T-helper 17 cell (primary cell): ENCODE data around the gene MYBL2. TPM values are rescaled to one million over a fixed set of nuclear protein-coding genes. Genes with fewer than 3 reads are reported as not detected.
"Not testable (repeated sequence)": the region's sequence is repeated elsewhere in the genome, so short reads cannot be mapped to it uniquely, and the experiment has no call there.

Experiments
- ATAC-seq: fragments of 150-1000 bp; cut with Tn5 transposase; 2 replicates; pipeline ENCODE4 v1.10.0; 2021; ENCODE audit warnings: mild to moderate bottlenecking, moderate library complexity
- DNase-seq, 3 donors: peaks; one replicate each; pipeline versions ENCODE4 v3.0.0 to v3.0.0-alpha.2; 2020 to 2021
- H3K9me3 ChIP-seq: one replicate; pipeline ENCODE4 v1.7.0; 2013; ENCODE audit warnings: low read length, mild to moderate bottlenecking; ENCODE audit not compliant: control insufficient read depth, poor library complexity, severe bottlenecking
- H3K27ac Mint-ChIP-seq: one replicate; pipeline ENCODE4 v1.8.0; 2022; ENCODE audit warnings: mild to moderate bottlenecking, moderate library complexity, mixed read lengths
- H3K27me3 Mint-ChIP-seq: one replicate; pipeline ENCODE4 v1.8.0; 2022; ENCODE audit warnings: mixed read lengths
- H3K36me3 Mint-ChIP-seq: one replicate; pipeline ENCODE4 v1.8.0; 2022; ENCODE audit warnings: low read depth, mixed read lengths
- H3K4me1 Mint-ChIP-seq: one replicate; pipeline ENCODE4 v1.8.0; 2022; ENCODE audit warnings: mild to moderate bottlenecking, mixed read lengths
- H3K4me3 Mint-ChIP-seq: one replicate; pipeline ENCODE4 v1.8.0; 2022; ENCODE audit warnings: mild to moderate bottlenecking, moderate library complexity, mixed read lengths
- total RNA-seq, 4 donors: library from RNA in 2 of 4; stranded (reverse) in 2 of 4; gene quantifications; one replicate each; pipeline ENCODE4 v1.2.3 and lab custom pipeline; 2022 to 2026

Gene MYBL2
- total RNA-seq, 2 donors from 2014 or later: 0.44 to 1.6 TPM

DNA sequence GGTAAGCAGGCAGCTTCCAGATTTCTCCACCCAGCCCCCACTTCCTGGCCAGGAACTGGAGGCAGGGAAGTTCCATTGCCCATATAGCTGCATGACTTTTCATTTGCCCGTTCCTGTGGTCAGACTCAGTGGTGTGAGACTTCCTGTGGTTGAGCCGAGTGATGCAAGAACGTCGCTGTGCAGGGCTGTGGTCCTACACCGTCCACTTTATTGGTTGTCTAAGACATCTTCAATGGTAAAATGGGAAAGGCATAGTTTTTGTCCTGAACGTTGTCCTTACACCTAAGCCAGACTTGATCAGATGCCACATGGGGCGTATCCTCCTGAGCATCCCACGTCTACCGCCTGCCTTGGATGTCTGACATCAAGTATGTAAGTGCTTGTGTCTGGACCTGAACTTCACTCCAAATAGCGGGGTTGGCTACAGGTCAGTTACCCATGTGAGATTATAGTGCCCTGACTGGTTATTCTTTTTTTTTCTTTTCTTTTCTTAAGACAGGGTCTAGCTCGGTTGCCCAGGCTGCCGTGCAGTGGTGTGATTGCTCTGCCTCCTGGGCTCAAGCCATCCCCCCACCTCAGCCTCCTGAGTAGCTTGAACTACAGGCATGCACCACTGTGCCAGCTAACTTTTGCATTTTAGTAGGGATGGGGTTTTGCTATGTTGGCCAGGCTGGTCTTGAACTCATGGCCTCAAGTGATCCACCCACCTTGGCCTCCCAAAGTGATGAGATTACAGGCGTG lies 85.8 kb downstream of the MYBL2 start:
- peak; percentile 37 for ATAC-seq

DNA sequence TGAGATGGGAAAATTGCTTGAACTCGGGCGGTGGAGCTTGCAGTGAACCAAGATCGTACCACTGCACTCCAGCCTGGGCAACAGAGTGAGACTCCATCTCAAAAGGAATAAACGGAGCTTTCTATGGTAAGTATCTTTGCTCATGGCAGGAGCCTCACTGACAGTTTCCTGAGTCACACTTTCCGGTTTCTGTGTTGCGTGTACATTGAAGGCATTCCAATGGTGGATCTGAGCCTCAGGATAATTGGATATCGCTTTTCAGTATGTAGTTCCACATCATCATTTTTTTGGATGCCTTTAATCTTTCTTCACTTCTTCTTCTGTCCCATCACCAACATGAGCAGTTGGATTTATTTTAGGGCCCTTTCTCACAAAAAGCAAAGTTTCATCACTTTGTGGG lies 88.5 kb downstream of the MYBL2 start:
- Mint-ChIP-seq H3K4me3 (no peak overlapping the region), H3K36me3 (peaks cover 7% of the 10 kb centered on the region), H3K27ac (no peak overlapping the region), H3K4me1 (peaks cover 23% of the 10 kb centered on the region), H3K27me3 (peaks cover 24% of the 10 kb centered on the region)
- no peaks in the 10 kb centered on the region for H3K9me3 ChIP-seq
- ATAC-seq (no peak), DNase-seq (no peak)

More for the DNA sequence above, 85.8 kb downstream of the MYBL2 start:
- Mint-ChIP-seq H3K4me1 (peaks cover 23% of the 10 kb centered on the region), H3K27ac (peak overlapping the region; percentile 51), H3K4me3 (no peak overlapping the region), H3K27me3 (peaks cover 20% of the 10 kb centered on the region), H3K36me3 (peaks cover 4% of the 10 kb centered on the region)
- no peaks in the 10 kb centered on the region for H3K9me3 ChIP-seq
- no peak for DNase-seq

DNA sequence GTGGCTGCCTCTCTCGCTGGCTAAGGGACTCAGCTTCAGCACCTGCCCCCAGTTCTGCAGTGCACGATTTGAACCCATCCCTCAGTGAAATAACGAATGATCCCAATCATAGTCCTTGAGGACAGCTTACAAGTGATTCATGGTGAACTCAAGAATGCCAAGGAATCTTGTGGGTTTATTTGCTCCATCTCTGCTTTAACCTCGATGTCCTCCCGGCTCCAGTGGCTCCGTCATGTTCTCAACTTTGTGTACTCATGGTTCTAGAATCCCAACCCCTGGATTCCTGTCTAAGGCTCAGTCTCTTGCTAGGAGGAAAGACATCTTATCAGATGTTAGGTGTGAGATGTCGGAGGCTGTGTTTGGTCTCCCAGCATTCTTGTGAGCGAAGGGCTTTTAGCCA lies 88.9 kb downstream of the MYBL2 start:
- Mint-ChIP-seq H3K4me1 (peaks cover 20% of the 10 kb centered on the region), H3K27ac (no peak overlapping the region), H3K4me3 (no peak overlapping the region), H3K27me3 (peaks cover 19% of the 10 kb centered on the region), H3K36me3 (peaks cover 7% of the 10 kb centered on the region)
- no peaks in the 10 kb centered on the region for H3K9me3 ChIP-seq
- ATAC-seq: no peak
- DNase-seq: no peak

DNA sequence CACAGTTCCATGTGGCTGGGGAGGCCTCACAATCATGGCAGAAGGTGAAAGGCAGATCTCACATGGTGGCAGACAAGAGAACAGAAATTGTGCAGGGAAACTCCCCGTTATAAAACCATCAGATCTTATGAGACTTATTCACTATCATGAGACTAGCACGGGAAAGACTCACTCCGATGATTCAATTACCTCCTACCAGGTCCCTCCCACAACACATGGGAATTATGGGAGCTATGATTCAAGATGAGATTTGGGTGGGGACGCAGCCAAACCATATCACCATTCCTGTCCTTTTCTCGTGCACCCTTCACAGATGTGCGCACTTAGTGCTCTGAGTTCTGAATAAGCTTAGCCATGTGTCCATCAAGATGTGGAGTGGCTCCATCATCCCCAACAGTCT lies 91.0 kb downstream of the MYBL2 start:
- H3K4me3 Mint-ChIP-seq, H3K4me1 Mint-ChIP-seq, H3K27me3 Mint-ChIP-seq, H3K27ac Mint-ChIP-seq, DNase-seq, ATAC-seq, H3K36me3 Mint-ChIP-seq, H3K9me3 ChIP-seq: not testable (repeated sequence)

DNA sequence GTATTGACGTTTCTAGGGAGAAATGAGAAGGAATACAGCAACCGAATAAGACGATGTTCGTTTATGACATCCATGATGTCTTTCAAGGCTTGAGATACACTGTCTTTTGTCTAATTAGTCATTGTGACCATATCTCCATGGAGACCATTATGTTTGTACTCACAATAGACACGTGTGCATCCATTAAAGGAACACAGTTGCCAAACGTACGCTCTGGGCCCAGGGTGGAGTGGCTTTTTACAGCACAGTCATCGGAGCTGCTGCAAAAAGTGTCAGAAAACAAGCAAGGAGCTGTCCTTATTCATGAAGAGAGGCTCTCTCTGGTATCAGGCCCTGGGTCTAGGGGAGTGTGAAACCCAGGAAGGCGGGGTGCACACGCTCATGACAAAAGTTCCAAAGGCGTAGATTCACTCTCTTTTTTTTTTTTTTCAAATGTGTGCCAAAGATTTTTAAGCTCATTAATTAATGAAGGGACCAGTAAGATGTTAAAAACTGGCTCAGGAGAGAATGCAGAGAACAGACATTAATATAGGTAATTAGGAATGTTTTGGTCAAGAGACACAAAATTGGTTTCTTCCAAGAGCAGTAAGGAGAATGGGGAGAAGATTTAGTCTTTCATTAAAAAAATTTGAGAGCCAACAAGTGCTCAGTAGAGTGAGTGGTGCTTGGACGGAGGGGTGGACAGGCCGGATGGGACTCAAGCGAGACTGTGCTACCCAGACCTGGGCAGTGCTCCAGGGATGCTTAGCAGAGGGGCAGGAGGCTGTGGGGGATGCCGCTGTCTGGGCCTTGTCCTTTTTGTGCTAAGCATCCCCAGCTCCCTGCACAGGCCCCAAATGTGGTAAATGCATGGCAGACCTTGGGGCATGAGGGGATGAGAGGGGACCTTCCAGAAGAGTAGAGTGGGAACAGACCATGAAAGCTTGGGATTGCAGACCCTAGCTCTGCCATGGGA lies 94.7 kb downstream of the MYBL2 start:
- Mint-ChIP-seq H3K27me3 (peaks cover 19% of the 10 kb centered on the region), H3K4me3 (no peak overlapping the region), H3K27ac (no peak overlapping the region), H3K4me1 (peaks cover 2% of the 10 kb centered on the region), H3K36me3 (peaks cover 3% of the 10 kb centered on the region)
- H3K9me3 ChIP-seq: no peaks in the 10 kb centered on the region
- DNase-seq (no peak), ATAC-seq (peak; percentile 47)

DNA sequence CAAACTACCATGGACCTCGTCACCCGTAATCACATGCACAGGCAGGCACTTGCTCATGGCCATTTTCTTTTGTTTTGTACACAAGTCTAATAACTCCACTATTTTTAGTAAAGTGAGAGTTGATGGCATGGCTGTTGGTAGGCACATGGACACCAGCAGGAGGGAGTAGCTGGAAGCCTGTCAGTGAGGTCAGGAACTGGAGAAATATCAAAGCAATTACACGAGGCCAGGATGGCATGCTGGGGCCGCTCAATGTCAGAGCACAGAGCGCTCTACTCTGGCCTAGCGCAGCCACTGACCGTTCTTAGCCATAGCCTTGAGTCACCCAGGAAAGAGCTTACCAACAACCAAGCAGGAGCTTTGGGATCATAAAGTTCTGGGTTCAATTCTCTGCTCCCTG lies 96.0 kb downstream of the MYBL2 start:
- no peaks in the 10 kb centered on the region for H3K9me3 ChIP-seq
- ATAC-seq (no peak), DNase-seq (no peak)
- peaks cover 6% of the 10 kb centered on the region for H3K36me3 Mint-ChIP-seq
- no peak overlapping the region for H3K27ac Mint-ChIP-seq
- H3K27me3 Mint-ChIP-seq: peaks cover 32% of the 10 kb centered on the region
- no peak overlapping the region for H3K4me3 Mint-ChIP-seq
- peaks cover 7% of the 10 kb centered on the region for H3K4me1 Mint-ChIP-seq

DNA sequence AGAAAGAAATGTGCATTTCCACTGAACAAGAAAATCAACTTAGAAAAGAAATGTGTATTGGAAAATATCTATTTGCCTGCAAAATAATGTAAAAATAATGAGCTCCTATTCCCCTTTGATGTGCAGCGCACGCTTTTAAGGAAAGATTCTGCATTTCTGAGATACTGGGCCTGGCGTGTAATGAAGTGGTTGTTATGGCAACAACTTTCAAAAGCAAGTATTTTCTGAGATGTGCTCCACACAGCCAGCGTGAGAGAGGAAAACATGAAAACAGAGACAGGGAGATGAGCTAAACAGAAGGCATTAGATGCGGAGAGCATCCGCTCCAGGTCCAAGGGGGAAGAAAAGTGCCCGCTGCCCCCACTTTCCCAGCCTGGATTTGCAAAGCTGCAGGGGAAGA lies 99.0 kb downstream of the MYBL2 start:
- Mint-ChIP-seq H3K27me3 (peaks cover 31% of the 10 kb centered on the region), H3K4me3 (no peak overlapping the region), H3K27ac (no peak overlapping the region), H3K4me1 (peaks cover 5% of the 10 kb centered on the region), H3K36me3 (peaks cover 3% of the 10 kb centered on the region)
- ATAC-seq (no peak), DNase-seq (no peak)
- H3K9me3 ChIP-seq: no peaks in the 10 kb centered on the region

Other genes starting within 250 kb of the MYBL2 start
- gene SRSF6, start 209.2 kb upstream of the MYBL2 start, total RNA-seq: 100 to 1,000 TPM; 257 to 285 TPM
- gene L3MBTL1, start 159.4 kb upstream of the MYBL2 start, total RNA-seq: 10 to 100 TPM in 1 of 2 donors, 1 to 10 TPM in 1; 9.9 to 11.6 TPM
- gene SGK2, start 108.1 kb upstream of the MYBL2 start, total RNA-seq: 1 to 10 TPM in 1 of 2 donors, under 1 TPM in 1; 0.52 to 1.7 TPM
- 10 to 100 TPM; 13.6 to 15.5 TPM for gene IFT52, start 76.2 kb upstream of the MYBL2 start, total RNA-seq
- gene GTSF1L, start 59.9 kb downstream of the MYBL2 start, total RNA-seq: not detected
- 1 to 10 TPM; 1.7 to 2.2 TPM for gene TOX2, start 247.7 kb downstream of the MYBL2 start, total RNA-seq